Osteocyte (in vitro differentiated cells): ENCODE measurements around the gene PPFIA4. TPM values are rescaled to one million over a fixed set of nuclear protein-coding genes. Genes with fewer than 3 reads are reported as not detected.
"Not testable (repeated sequence)": the region's sequence is repeated elsewhere in the genome, so short reads cannot be mapped to it uniquely, and the experiment has no call there.

ENCODE experiments used
- DNase-seq: peaks from one replicate; pipeline ENCODE4 v3.0.0; 2021; ENCODE audit warnings: mixed read lengths; ENCODE audit not compliant: unreplicated experiment; ENCODE audit errors: extremely low spot score
- H3K27ac Mint-ChIP-seq: one replicate; pipeline ENCODE4 v1.8.0; 2021; ENCODE audit warnings: mild to moderate bottlenecking, mixed read lengths; ENCODE audit not compliant: unreplicated experiment
- H3K27me3 Mint-ChIP-seq: one replicate; pipeline ENCODE4 v1.8.0; 2021; ENCODE audit warnings: mixed read lengths; ENCODE audit not compliant: unreplicated experiment
- H3K36me3 Mint-ChIP-seq: one replicate; pipeline ENCODE4 v1.8.0; 2021; ENCODE audit warnings: mixed read lengths; ENCODE audit not compliant: unreplicated experiment
- H3K4me1 Mint-ChIP-seq: one replicate; pipeline ENCODE4 v1.8.0; 2021; ENCODE audit warnings: mixed read lengths; ENCODE audit not compliant: unreplicated experiment
- H3K4me3 Mint-ChIP-seq: one replicate; pipeline ENCODE4 v1.8.0; 2021; ENCODE audit warnings: mild to moderate bottlenecking, moderate library complexity, mixed read lengths; ENCODE audit not compliant: unreplicated experiment
- H3K9me3 Mint-ChIP-seq: one replicate; pipeline ENCODE4 v1.8.0; 2021; ENCODE audit warnings: mixed read lengths; ENCODE audit not compliant: unreplicated experiment
- long read RNA-seq: library from polyadenylated mRNA; unstranded; transcript quantifications from one replicate; pipeline ENCODE4 v2.0.0, GENCODE V29; 2021
- total RNA-seq: library from RNA; stranded (reverse); gene quantifications from 2 replicates; pipeline ENCODE4 v1.2.1, GENCODE V29; 2021
- TF ChIP-seq, protein P1 (sequence below): fragments of 200-600 bp; sonication (generic); IDR thresholded peaks from 2 replicates; pipeline ENCODE4 v1.5.0; 2021; ENCODE audit warnings: antibody characterized with exemption, mild to moderate bottlenecking, moderate library complexity

The PPFIA4 gene
- total RNA-seq, result 0.63 and 1.4 TPM in 2 replicates
- long read RNA-seq, result 0 reads

DNA sequence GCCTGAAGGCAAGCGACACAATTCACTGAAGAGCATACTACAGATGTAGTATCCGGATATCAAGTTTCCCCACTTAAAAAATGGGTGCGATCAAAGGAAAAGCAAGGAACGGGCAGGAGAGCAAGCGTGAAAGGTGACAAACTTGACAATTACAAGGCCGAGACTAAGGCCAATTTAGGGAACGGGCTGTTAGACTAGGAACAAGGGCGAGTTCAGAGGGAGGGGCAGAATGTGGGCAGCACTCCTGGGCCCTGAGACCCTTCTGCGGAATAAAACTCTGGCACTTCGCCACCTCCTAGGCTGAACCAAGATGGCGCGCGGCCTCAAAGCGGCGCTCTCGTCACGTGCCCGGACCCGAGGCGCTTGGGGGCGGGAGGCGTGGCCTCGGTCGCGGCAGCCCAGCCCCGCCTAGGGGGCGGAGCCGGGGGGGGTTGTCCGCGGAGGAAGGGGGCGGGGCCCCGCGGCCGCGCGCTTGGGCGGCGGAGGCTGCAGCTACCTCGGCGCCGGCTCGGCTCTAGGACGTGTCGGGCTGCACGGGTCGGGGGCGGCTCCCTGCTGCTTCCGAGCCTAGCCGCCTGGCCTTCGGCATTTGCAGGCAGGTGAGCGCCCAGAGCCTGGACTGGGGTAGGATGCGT, at the start of gene PPFIA4:
Gene PPFIA4, plus strand, starts transcription at position 461 of the 635 bp plus-strand sequence. CDS start 12,518 bp downstream, outside the sequence.
- Mint-ChIP-seq H3K9me3 (no peaks in the 10 kb centered on the region), H3K4me1 (peaks cover 8% of the 10 kb centered on the region), H3K27me3 (peaks cover 20% of the 10 kb centered on the region), H3K27ac (peak within 1 kb of the TSS; percentile 53), H3K4me3 (peak within 1 kb of the TSS; percentile 68), H3K36me3 (peaks cover 25% of the 10 kb centered on the region)
- TF ChIP-seq, protein P1, sequence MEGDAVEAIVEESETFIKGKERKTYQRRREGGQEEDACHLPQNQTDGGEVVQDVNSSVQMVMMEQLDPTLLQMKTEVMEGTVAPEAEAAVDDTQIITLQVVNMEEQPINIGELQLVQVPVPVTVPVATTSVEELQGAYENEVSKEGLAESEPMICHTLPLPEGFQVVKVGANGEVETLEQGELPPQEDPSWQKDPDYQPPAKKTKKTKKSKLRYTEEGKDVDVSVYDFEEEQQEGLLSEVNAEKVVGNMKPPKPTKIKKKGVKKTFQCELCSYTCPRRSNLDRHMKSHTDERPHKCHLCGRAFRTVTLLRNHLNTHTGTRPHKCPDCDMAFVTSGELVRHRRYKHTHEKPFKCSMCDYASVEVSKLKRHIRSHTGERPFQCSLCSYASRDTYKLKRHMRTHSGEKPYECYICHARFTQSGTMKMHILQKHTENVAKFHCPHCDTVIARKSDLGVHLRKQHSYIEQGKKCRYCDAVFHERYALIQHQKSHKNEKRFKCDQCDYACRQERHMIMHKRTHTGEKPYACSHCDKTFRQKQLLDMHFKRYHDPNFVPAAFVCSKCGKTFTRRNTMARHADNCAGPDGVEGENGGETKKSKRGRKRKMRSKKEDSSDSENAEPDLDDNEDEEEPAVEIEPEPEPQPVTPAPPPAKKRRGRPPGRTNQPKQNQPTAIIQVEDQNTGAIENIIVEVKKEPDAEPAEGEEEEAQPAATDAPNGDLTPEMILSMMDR, result no peak
- DNase-seq, result peak; percentile 94

- no peak for DNase-seq
These were observed 49.7 kb upstream of the PPFIA4 start for GRCh38 chr1:202976633-202977032.

GRCh38 chr1:202979459-202979858, 46.8 kb upstream of the PPFIA4 start:
- Mint-ChIP-seq H3K27me3 (peaks cover 77% of the 10 kb centered on the region), H3K4me3 (no peak overlapping the region), H3K36me3 (no peaks in the 10 kb centered on the region), H3K27ac (no peak overlapping the region), H3K4me1 (no peaks in the 10 kb centered on the region), H3K9me3 (no peaks in the 10 kb centered on the region)
- DNase-seq, result no peak
- TF ChIP-seq, protein P1, result no peak

More at GRCh38 chr1:202976633-202977032, 49.7 kb upstream of the PPFIA4 start:
- Mint-ChIP-seq H3K4me1 (no peaks in the 10 kb centered on the region), H3K36me3 (no peaks in the 10 kb centered on the region), H3K9me3 (no peaks in the 10 kb centered on the region), H3K27me3 (peaks cover 83% of the 10 kb centered on the region), H3K4me3 (no peak overlapping the region), H3K27ac (no peak overlapping the region)
- TF ChIP-seq, protein P1, result no peak

- TF ChIP-seq, protein P1, result no peak
- Mint-ChIP-seq H3K4me1 (no peaks in the 10 kb centered on the region), H3K27ac (no peak overlapping the region), H3K36me3 (no peaks in the 10 kb centered on the region), H3K4me3 (no peak overlapping the region), H3K27me3 (peaks cover 70% of the 10 kb centered on the region), H3K9me3 (no peaks in the 10 kb centered on the region)
- no peak for DNase-seq
These were observed 44.4 kb upstream of the PPFIA4 start for GRCh38 chr1:202981939-202982338.

- TF ChIP-seq, protein P1, result no peak
- H3K4me1 Mint-ChIP-seq, result no peaks in the 10 kb centered on the region
- H3K4me3 Mint-ChIP-seq, result no peak overlapping the region
- H3K36me3 Mint-ChIP-seq, result no peaks in the 10 kb centered on the region
- H3K9me3 Mint-ChIP-seq, result no peaks in the 10 kb centered on the region
- peaks cover 68% of the 10 kb centered on the region for H3K27me3 Mint-ChIP-seq
- DNase-seq, result no peak
- H3K27ac Mint-ChIP-seq, result no peak overlapping the region
These were observed 43.4 kb upstream of the PPFIA4 start for GRCh38 chr1:202982715-202983430.

- not testable (repeated sequence) for H3K4me3 Mint-ChIP-seq, H3K27ac Mint-ChIP-seq, H3K4me1 Mint-ChIP-seq, H3K36me3 Mint-ChIP-seq, DNase-seq, H3K9me3 Mint-ChIP-seq
- H3K27me3 Mint-ChIP-seq, result peaks cover 70% of the 10 kb centered on the region
These were observed 40.2 kb upstream of the PPFIA4 start for GRCh38 chr1:202986120-202986519.
